Fibroblast of mammary gland (primary cell): Measurements from ENCODE around the gene AHCTF1.
"Not testable (repeated sequence)": the region's sequence is repeated elsewhere in the genome, so short reads cannot be mapped to it uniquely, and the experiment has no call there.

Experiments used
- DNase-seq: peaks from one replicate; pipeline ENCODE4 v3.0.0-alpha.2; 2010; ENCODE audit warnings: low read depth
- H3K4me3 ChIP-seq: 2 replicates; pipeline ENCODE4 v1.5.1; 2011; ENCODE audit warnings: low read depth, mild to moderate bottlenecking, low read length, moderate library complexity; ENCODE audit not compliant: control insufficient read depth
- CTCF ChIP-seq: conservative IDR thresholded peaks from 2 replicates; pipeline ENCODE4 v1.5.1; 2011; ENCODE audit warnings: low read depth, low read length, inconsistent platforms; ENCODE audit not compliant: control insufficient read depth, insufficient read depth

Gene AHCTF1

DNA sequence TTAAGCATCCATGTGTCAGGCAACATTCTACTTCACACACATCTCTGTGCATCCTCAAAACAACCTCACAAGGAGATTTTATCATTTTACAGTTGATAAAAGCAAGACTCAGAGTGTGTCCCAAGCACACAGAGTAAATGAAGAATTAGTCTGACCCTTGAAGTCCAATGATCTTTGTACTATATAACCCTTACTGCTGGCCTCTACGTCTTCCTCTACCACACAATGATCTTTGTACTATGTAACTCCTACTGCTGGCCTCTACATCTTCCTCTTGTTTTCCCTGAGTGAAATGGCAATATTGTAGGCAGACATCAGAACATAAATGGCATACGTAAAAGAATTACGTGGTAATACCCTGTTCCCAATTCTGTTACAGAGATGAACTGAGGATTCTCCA, 55.3 kb downstream of the AHCTF1 start:
- H3K4me3 ChIP-seq, result no peak overlapping the region
- DNase-seq, result no peak
- TF ChIP-seq CTCF, result no peak

- peak; percentile 78 for DNase-seq
- no peak overlapping the region for H3K4me3 ChIP-seq
- TF ChIP-seq CTCF, result no peak
Observed at GRCh38 chr1:246875041-246876026, 56.4 kb downstream of the AHCTF1 start.

DNA sequence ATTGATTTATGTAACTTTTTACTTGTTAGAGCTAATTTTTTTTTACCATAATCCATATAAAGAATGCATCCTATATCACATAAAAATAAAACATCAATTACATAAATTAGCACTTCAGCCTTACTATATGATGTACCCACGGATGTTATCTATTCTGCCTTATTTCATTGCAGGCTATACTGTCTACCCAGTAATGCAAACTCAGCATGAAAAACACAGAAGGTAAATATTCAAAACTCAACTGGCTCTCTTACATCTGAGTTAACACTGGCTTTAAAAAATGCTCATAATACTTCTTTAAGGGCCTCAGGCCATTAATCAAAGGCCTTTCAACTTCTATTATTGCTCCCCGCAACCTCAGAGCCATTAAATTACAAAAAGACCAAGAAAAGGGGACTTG, 65.8 kb downstream of the AHCTF1 start:
- TF ChIP-seq CTCF, result no peak
- H3K4me3 ChIP-seq, result no peak overlapping the region

DNA sequence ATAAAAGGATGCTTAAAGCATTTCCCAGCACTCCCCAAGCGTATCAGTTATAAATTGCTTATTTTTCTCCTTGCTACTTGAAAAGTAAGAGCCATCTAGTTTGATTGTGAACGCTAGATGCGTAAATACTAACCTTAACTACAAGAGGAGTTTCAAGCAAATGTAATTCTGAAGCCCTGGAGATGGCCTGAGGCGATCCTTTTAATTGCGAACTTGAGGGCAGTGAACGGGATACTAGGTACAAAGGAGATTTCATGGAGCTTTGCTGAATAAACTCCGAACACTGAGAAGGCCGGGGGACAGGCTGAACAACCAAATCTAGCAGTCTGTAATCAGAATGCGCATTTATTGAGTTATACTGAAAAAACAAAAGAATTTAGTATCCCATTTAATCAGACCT, 68.0 kb downstream of the AHCTF1 start:
- not testable (repeated sequence) for H3K4me3 ChIP-seq, DNase-seq

More for the DNA sequence above, 65.8 kb downstream of the AHCTF1 start:
- no peak for DNase-seq

- TF ChIP-seq CTCF, result no peak
- H3K4me3 ChIP-seq, result no peak overlapping the region
- peak; percentile 25 for DNase-seq
Observed at GRCh38 chr1:246860401-246860800, 71.3 kb downstream of the AHCTF1 start.

- H3K4me3 ChIP-seq, result no peak overlapping the region
- TF ChIP-seq CTCF, result no peak
- DNase-seq, result no peak
Observed at GRCh38 chr1:246856371-246856770, 75.4 kb downstream of the AHCTF1 start.

DNA sequence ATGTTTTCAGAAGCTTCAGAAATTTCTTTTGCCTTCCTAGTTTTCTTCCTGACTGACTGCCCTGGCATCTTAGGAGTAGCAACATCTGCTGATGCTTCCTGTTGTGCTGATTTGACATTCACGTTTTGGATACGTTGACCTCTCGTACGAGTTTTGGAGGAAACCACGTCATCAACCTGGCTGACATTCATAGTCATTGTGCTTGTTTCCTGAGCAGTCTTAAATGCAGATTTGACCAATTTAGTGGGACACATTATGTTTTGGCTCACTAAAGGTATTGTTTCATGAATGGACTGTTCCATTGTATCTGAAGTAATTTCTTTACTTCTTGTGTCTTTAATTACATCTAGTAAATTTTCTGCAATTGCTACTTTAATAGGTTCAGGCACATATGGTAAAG, 81.1 kb downstream of the AHCTF1 start:
- not testable (repeated sequence) for DNase-seq, H3K4me3 ChIP-seq
